Sigmoid colon (tissue), 7 donors: ENCODE measurements around the gene ARFGAP1. TPM values are rescaled to one million over a fixed set of nuclear protein-coding genes. Genes with fewer than 3 reads are reported as not detected.
"Not testable (repeated sequence)": the region's sequence is repeated elsewhere in the genome, so short reads cannot be mapped to it uniquely, and the experiment has no call there.

Experiments used
- DNase-seq: peaks from one replicate; pipeline ENCODE4 v3.0.0-alpha.2; 2019
- H3K27ac ChIP-seq, 4 donors: fragments of 200-600 bp; sonication (generic); one replicate each; pipeline ENCODE4 v1.5.1; 2016 to 2019; ENCODE audit warnings: mild to moderate bottlenecking in 1 of 4
- H3K27me3 ChIP-seq, 3 donors: fragments of 200-600 bp; sonication (generic); one replicate each; pipeline ENCODE4 v1.5.1; 2019; ENCODE audit warnings: mild to moderate bottlenecking in 1 of 3
- H3K36me3 ChIP-seq, 4 donors: fragments of 200-600 bp; sonication (generic); one replicate each; pipeline ENCODE4 v1.5.1; 2016 to 2019
- H3K4me1 ChIP-seq, 4 donors: fragments of 200-600 bp; sonication (generic); one replicate each; pipeline ENCODE4 v1.5.1; 2017 to 2019
- H3K4me3 ChIP-seq, 4 donors: fragments of 200-600 bp; sonication (generic); one replicate each; pipeline ENCODE4 v1.5.1; 2017 to 2019; ENCODE audit warnings: mild to moderate bottlenecking in 2 of 4, moderate library complexity in 1 of 4
- H3K9me3 ChIP-seq, 4 donors: fragments of 200-600 bp in 3 of 4; sonication (generic) in 3 of 4; one replicate each; pipeline versions ENCODE4 v1.5.1 to v1.6.1; 2013 to 2019
- CTCF ChIP-seq, 4 experiments: fragments of 450-650 bp in 3 of 4; fragments of 200-600 bp in 1 of 4; IDR thresholded peaks; one replicate each; pipeline ENCODE4 v1.5.1; 2016 to 2019; ENCODE audit warnings: antibody characterized with exemption in 4 of 4, mild to moderate bottlenecking in 3 of 4, moderate library complexity in 2 of 4
- EP300 ChIP-seq, 4 donors: sonication (generic); formaldehyde crosslinking; IDR thresholded peaks; one replicate each; pipeline ENCODE4 v1.6.1; 2017; ENCODE audit warnings: antibody characterized with exemption in 4 of 4
- POLR2A ChIP-seq, 2 donors: fragments of 450-650 bp; IDR thresholded peaks; one replicate each; pipeline ENCODE4 v1.6.1; 2016; ENCODE audit warnings: antibody characterized with exemption in 2 of 2, mild to moderate bottlenecking in 2 of 2, moderate library complexity in 2 of 2
- POLR2AphosphoS5 ChIP-seq, 4 donors: sonication (generic); formaldehyde crosslinking; IDR thresholded peaks; one replicate each; pipeline ENCODE4 v1.6.1; 2017; ENCODE audit warnings: antibody characterized with exemption in 4 of 4
- WGBS, 2 donors: extraction: QIAGEN DNeasy Blood & Tissue Kit; methylation state at CpG; one replicate each; pipeline ENCODE4 v1.1.7; 2013; 5-methylcytosine and 5-hydroxymethylcytosine counted together
- intact Hi-C: fragments of 100-400 bp; cut with DNase I; formaldehyde crosslinking; loops from one replicate; pipeline ENCODE4 v1.15.1; 2023
- polyA plus RNA-seq, 3 donors: library from polyadenylated mRNA; stranded (reverse); fragments of 200-250 nt; gene quantifications; one replicate each; pipeline ENCODE4 v1.2.3, GENCODE V29; 2013
- total RNA-seq, 4 donors: library from RNA; depleted of rRNA; stranded (reverse); fragments of >200 nt; gene quantifications; one replicate each; pipeline ENCODE4 v1.1.0, GENCODE V29; 2016
- donor health status: healthy with polysubstance abuse.
- donor health status: Bipolar disorder and iron deficiency.
- donor health status: healthy.

The ARFGAP1 gene
- total and polyA plus RNA-seq, 7 donors = 19.8 to 109 (median 31.8) TPM

- 63 to 72% methylated on average over 25 of the region's 25 CpGs for WGBS, 2 donors
- no peak overlapping the region for H3K4me3 ChIP-seq
- peaks cover 0 to 10% (median 8%) of the 10 kb centered on the region in 4 donors for H3K4me1 ChIP-seq
- no peak for DNase-seq
- TF ChIP-seq POLR2A (IDR thresholded peaks at IDR 0.05) (no peak), POLR2AphosphoS5 (IDR thresholded peaks at IDR 0.05) (no peak), CTCF (IDR thresholded peaks at IDR 0.05) (no peak), EP300 (IDR thresholded peaks at IDR 0.05) (no peak)
- H3K27me3 ChIP-seq = peaks cover 13 to 74% (median 38%) of the 10 kb centered on the region in 3 donors
- H3K27ac ChIP-seq = no peak overlapping the region
- no peaks in the 10 kb centered on the region for H3K9me3 ChIP-seq
- intact Hi-C loops = no loop called here
- no peaks in the 10 kb centered on the region for H3K36me3 ChIP-seq
These were observed 23.6 kb upstream of the ARFGAP1 start for GRCh38 chr20:63248835-63249591.

- no peaks in the 10 kb centered on the region for H3K36me3 ChIP-seq
- H3K27me3 ChIP-seq = peaks cover 22 to 82% (median 47%) of the 10 kb centered on the region in 3 donors
- H3K9me3 ChIP-seq = no peaks in the 10 kb centered on the region
- intact Hi-C loops = no loop called here
- WGBS, 2 donors = 73 to 82% methylated on average over 15 of the region's 15 CpGs
- H3K4me3 ChIP-seq = no peak overlapping the region
- no peak overlapping the region for H3K27ac ChIP-seq
- no peak for DNase-seq
- H3K4me1 ChIP-seq = peaks cover 0 to 17% (median 15%) of the 10 kb centered on the region in 4 donors
- TF ChIP-seq POLR2A (IDR thresholded peaks at IDR 0.05) (no peak), POLR2AphosphoS5 (IDR thresholded peaks at IDR 0.05) (no peak), EP300 (IDR thresholded peaks at IDR 0.05) (no peak), CTCF (IDR thresholded peaks at IDR 0.05) (no peak)
These were observed 22.7 kb upstream of the ARFGAP1 start for GRCh38 chr20:63249891-63250290.

- H3K36me3 ChIP-seq, intact Hi-C loops, H3K27ac ChIP-seq, H3K9me3 ChIP-seq, H3K4me3 ChIP-seq, DNase-seq: not testable (repeated sequence)
- 29 to 39% methylated on average over 12 of the region's 14 CpGs for WGBS, 2 donors
- peaks cover 0 to 17% (median 15%) of the 10 kb centered on the region in 4 donors for H3K4me1 ChIP-seq
- peaks cover 23 to 94% (median 59%) of the 10 kb centered on the region in 3 donors for H3K27me3 ChIP-seq
These were observed 21.3 kb upstream of the ARFGAP1 start for GRCh38 chr20:63251350-63251749.

GRCh38 chr20:63252284-63252711 is 20.3 kb upstream of the ARFGAP1 start:
- Histone ChIP-seq H3K4me3 (no peak overlapping the region), H3K27ac (no peak overlapping the region), H3K4me1 (peaks cover 0 to 17% (median 15%) of the 10 kb centered on the region in 4 donors), H3K27me3 (peaks cover 23 to 92% (median 60%) of the 10 kb centered on the region in 3 donors), H3K9me3 (no peaks in the 10 kb centered on the region), H3K36me3 (no peaks in the 10 kb centered on the region)
- 64 to 74% methylated on average over 8 of the region's 8 CpGs for WGBS, 2 donors
- intact Hi-C loops = no loop called here
- no peak for DNase-seq
- TF ChIP-seq POLR2AphosphoS5 (IDR thresholded peaks at IDR 0.05) (no peak), POLR2A (IDR thresholded peaks at IDR 0.05) (no peak), EP300 (IDR thresholded peaks at IDR 0.05) (no peak), CTCF (IDR thresholded peaks at IDR 0.05) (no peak)

DNA sequence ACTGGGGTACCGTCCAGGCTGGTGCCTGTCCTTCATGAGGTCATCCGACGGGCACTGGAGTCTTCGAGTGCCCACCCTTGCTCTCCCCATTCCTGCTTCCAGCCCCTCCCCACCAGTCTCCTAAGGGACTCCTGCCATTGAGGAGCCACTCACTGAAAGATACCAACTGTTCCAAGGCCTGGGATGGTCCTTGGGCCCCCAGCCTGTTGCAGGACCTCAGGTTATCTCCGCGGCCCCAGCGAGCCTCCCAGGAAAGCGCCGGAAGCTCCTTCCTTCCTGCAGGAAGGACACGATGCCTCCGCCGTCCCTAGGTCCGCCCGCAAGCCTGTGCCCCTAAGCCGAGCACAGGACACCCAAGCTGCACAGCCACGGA is 19.6 kb upstream of the ARFGAP1 start:
- intact Hi-C loops = no loop called here
- Histone ChIP-seq H3K27me3 (peaks cover 23 to 85% (median 53%) of the 10 kb centered on the region in 3 donors), H3K4me1 (peaks cover 0 to 17% (median 15%) of the 10 kb centered on the region in 4 donors), H3K27ac (no peak overlapping the region), H3K36me3 (no peaks in the 10 kb centered on the region), H3K4me3 (peak overlapping the region in 3 of 4 donors; percentile 23 to 43 (median 42)), H3K9me3 (no peaks in the 10 kb centered on the region)
- TF ChIP-seq POLR2AphosphoS5 (IDR thresholded peaks at IDR 0.05) (no peak), EP300 (IDR thresholded peaks at IDR 0.05) (no peak), POLR2A (IDR thresholded peaks at IDR 0.05) (no peak), CTCF (IDR thresholded peaks at IDR 0.05) (no peak)
- 12 to 27% methylated on average over 16 of the region's 16 CpGs for WGBS, 2 donors
- no peak for DNase-seq
